ENCODE results near the gene NUPR1.
A peak's percentile ranks its signal among the peaks of the same experiment; 100 is the strongest.
"Not testable (repeated sequence)": the region's sequence is repeated elsewhere in the genome, so short reads cannot be mapped to it uniquely, and the experiment has no call there.

Gene NUPR1

DNA sequence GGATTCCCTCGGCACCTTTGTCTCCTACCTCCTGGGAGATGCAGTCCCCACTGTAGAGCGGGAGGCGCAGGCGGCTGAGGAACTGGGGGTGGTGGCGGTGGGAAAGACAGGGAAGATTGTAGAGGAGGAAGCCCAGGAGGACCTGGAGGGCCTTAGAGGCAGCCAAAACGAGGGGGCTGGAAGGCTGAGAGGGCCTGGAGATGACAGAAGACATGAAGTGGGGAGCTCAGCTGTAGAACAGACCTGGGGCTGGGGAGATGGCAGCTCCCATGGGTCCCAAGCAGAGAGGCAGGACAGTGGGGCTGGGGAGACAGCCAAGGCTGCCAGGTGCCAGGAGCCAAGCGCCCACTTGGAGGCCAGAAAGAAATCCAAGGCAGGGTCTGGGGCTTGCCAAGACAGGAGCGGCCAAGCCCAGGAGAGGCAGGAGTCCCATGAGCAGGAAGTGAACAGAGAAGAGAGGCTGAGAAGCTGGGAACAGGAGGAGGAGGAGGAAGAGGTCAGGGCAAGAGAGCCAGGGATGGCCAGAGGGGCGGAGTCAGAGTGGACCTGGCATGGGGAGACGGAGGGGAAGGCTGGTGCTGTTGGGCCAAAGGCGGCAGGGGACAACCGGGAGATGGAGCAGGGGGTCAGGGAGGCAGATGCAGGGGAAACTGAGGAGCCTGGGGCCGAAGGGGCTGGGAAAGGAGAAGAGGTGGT lies 43.5 kb downstream of the NUPR1 start:
- TF ChIP-seq, protein P1, sequence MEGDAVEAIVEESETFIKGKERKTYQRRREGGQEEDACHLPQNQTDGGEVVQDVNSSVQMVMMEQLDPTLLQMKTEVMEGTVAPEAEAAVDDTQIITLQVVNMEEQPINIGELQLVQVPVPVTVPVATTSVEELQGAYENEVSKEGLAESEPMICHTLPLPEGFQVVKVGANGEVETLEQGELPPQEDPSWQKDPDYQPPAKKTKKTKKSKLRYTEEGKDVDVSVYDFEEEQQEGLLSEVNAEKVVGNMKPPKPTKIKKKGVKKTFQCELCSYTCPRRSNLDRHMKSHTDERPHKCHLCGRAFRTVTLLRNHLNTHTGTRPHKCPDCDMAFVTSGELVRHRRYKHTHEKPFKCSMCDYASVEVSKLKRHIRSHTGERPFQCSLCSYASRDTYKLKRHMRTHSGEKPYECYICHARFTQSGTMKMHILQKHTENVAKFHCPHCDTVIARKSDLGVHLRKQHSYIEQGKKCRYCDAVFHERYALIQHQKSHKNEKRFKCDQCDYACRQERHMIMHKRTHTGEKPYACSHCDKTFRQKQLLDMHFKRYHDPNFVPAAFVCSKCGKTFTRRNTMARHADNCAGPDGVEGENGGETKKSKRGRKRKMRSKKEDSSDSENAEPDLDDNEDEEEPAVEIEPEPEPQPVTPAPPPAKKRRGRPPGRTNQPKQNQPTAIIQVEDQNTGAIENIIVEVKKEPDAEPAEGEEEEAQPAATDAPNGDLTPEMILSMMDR (IDR thresholded peaks at IDR 0.05) = no peak
- no peak for TF ChIP-seq ZFX (IDR thresholded peaks at IDR 0.05; ENCODE audit: borderline replicate concordance)
- H3K27ac ChIP-seq = no peak overlapping the region

DNA sequence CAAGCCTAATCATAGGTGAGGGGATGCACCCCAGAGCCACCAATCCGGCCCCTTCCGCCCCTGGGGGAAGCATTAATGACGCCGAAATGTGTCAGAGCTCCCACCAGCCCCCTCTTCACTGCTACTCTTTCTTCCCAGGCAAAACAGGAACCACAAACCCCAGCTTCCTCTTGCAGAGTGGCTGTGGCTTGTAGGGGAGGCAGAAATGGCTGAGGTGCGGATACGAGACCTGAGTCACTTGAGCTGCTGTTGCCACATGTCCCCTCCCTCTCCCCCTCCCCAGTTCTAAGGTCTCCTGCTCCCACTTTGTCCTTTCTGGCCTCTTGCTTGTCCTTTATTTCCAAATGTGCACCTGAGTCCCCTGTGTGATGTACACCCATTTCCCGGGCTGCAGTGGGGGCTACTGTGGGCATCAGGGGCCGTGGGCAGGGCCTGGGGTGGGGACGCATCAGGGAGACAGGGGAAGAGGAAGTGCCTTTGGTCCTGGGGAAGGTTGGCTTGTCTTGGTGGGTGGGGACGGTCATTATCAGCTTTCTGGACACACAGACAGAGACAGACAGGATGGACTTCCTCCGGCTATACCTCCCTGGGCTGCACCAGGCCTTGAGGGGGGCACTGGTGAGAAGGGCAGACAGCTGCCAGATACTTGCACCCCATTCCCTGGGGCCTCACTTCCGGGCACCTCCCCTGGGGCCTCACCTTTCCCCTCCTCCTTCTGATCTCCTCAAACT lies 44.5 kb downstream of the NUPR1 start, which contains the start of gene APOBR:
Gene APOBR, plus strand, starts transcription at position 523 of the 731 bp plus-strand sequence. Its CDS starts 39 bp downstream, at position 562.
- TF ChIP-seq ZFX (IDR thresholded peaks at IDR 0.05; ENCODE audit: borderline replicate concordance) = no peak
- TF ChIP-seq, protein P1 (IDR thresholded peaks at IDR 0.05) = no peak
- H3K27ac ChIP-seq = no peak within 1 kb of the TSS

DNA sequence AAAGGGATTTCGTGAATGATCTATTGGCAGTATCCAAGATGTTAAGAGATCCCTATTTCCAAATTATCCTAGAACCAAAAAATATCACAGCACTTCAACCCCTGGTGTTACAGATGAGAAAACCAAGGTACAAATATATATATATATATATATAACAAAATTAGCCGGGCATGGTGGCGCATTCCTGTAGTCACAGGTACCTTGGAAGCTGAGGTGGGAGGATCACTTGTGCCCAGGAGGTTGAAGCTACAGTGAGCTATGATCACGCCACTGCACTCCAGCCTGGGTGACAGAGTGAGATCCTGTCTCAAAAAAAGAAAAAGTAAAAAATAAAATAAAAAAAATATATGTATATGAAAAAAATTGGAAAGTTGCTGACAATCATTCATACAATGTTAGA lies 46.3 kb downstream of the NUPR1 start:
- H3K27ac ChIP-seq = peak overlapping the region; percentile 85
- TF ChIP-seq, protein P1 (IDR thresholded peaks at IDR 0.05) = no peak
- no peak for TF ChIP-seq ZFX (IDR thresholded peaks at IDR 0.05; ENCODE audit: borderline replicate concordance)

DNA sequence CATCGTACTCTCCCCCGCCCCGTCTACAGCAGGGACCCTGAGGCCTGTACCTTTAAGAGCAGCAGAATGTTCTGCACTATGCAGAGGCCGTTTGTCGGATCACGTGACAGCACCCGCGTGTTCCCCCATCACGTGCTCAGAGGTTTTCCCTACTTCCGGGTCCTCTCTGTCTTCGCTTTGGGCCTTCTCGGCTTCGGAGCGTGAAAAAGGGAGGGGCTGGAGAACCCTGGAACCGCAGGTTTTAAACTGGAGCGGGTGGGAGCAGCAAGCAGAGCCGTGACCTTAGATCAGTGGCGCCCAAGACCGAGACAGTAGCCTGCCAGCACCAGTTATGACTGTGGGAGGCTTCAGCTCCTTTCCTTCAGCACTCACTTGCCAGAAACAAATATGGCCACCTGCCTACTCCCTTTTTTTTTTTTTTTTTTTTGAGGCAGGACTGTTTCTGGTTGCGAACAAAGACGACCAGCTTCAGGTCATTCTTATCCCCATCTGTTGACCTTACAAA lies 46.8 kb downstream of the NUPR1 start, which contains the start of gene CLN3:
Gene CLN3, minus strand, starts transcription at position 105 of the 505 bp plus-strand sequence. CDS start 315 bp downstream, outside the sequence.
- TF ChIP-seq ZFX (IDR thresholded peaks at IDR 0.05; ENCODE audit: borderline replicate concordance) = no peak
- TF ChIP-seq, protein P1 (IDR thresholded peaks at IDR 0.05) = no peak
- peak within 1 kb of the TSS; percentile 85 for H3K27ac ChIP-seq

DNA sequence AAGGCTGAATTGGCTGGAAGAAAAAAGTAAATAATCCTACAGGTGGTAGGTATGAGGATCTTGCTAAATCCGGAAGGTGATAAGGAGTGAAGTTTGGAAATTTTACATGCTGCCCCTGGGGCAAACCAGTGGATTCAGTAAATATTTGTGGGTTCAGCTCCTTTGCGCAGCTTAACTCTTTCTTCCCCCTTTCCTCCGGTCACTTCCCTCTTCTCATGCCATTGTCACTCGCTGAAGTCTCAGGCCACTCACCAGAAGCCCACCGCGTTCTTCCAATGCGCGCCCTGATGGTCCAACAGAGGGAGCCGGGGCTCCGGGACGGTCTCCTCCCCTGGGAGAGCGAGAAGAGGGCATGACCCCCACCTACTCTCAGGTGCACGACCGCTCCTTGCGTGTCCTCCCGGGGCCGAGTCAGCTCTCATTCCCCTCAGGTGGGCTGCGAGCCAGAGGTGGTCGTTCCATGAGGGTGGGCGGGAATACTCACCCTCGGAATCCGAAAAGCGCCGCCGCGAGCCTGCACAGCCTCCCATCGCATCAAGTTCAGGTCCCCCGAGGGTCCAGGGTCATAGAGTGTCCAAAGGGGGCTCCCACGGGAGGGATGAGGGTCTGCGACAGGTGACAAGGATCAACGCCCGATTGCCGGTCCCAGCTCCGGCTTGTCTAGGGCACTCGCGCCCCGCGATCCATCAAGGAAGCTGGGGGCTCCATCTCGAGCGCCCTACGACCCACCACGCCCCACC lies 47.4 kb downstream of the NUPR1 start:
- no peak for TF ChIP-seq ZFX (IDR thresholded peaks at IDR 0.05; ENCODE audit: borderline replicate concordance)
- TF ChIP-seq, protein P1 (IDR thresholded peaks at IDR 0.05) = peak; percentile 44
- peak overlapping the region; percentile 85 for H3K27ac ChIP-seq

DNA sequence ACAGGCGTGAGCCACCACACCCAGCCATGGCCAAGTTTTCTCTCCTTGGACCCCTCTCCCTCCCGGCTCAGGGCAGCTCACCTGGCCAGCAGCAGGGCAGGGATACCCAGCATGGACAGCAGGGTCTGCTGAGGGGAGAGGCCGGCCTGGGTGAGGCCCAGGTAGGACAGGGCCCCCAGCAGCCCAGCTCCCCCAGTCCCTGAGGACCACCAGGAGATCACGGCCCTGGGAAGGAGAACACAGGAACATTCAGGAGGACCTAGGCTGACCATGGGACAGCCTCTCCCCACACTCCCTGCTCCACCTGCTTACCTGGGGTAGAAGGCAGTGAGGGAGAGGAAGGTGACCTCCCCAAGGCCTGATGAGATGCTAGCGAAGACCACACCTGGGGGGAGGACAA lies 52.5 kb downstream of the NUPR1 start:
- no peak overlapping the region for H3K27ac ChIP-seq
- TF ChIP-seq, protein P1 (IDR thresholded peaks at IDR 0.05) = no peak
- TF ChIP-seq ZFX (IDR thresholded peaks at IDR 0.05; ENCODE audit: borderline replicate concordance) = no peak

DNA sequence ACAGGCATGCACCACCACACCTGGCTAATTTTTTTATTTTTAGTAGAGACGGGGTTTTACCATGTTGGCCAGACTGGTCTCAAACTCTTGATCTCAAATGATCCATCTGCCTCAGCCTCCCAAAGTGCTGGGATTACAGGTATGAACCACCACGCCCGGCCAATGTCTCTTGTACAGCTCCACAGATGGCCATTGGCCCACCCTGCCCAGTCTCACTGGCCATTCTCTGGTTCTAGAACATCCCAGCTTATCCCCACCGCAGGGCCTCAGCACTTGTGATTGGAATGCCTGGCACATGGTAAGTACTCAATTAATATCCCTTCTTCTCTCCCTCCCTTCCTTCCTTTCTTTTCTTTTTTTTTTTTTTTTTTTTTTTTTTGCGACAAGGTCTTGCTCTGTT lies 55.4 kb downstream of the NUPR1 start:
- H3K27ac ChIP-seq = not testable (repeated sequence)
